GM18951 (cell line): ENCODE data around the gene ERICH3.

Source experiments
- POLR2A ChIP-seq: IDR thresholded peaks from 4 replicates; pipeline ENCODE4 v1.6.1; 2011; ENCODE audit warnings: mild to moderate bottlenecking; ENCODE audit not compliant: insufficient read length, insufficient read depth; ENCODE audit errors: extremely low read depth
- in situ Hi-C: fragments of 300-500 bp; cut with MboI; formaldehyde crosslinking; loops from one replicate; pipeline ENCODE4 v1.12.0; 2022; ENCODE audit warnings: low sequenced_read_pairs, mixed read lengths, inconsistent platforms; ENCODE audit not compliant: unreplicated experiment

ERICH3 gene

DNA sequence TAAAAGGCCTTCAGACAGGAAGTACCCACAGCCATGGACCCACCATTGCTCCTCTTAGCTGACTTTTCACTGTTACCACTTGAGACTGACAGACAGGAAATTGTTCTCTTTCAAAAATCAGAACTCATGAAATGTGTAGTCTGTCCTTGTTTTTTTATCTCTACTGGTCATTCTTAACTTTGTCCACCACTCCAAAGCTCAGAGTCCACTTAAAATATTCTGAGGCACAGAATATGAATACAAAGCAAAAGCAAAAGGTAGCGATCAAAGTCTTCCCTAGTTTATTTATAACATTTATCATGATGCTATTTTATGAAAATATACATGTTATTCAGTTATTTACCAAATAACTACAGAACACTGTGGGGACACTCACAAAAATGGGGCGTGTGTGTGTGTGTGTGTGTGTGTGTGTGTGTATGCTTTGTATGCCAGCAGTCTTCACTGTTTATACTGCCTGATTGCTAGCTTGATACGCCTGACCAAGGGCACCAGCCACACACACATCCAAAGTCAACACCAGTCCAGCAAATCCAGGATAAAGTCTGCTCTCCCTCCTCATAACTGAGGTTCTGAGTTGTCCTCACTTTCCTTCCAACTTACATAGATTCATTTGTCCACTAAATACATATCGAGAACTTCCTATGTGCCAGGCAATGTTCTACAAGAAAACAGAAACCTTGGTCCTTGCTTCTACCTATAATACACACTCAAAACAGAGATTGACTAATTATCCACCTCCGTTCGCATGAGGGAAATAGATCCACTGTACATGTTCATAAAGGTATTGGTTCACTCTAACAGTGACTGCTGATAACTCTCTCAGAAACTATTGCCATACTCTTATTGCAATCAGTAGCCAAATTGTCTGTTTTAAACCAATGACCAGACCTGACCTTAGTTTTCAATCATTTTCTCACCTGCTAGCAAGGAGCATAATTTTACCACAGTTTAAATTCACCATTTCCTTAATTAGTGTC is 79.4 kb downstream of the ERICH3 start:
- TF ChIP-seq POLR2A: no peak
- in situ Hi-C loops: no loop called here

DNA sequence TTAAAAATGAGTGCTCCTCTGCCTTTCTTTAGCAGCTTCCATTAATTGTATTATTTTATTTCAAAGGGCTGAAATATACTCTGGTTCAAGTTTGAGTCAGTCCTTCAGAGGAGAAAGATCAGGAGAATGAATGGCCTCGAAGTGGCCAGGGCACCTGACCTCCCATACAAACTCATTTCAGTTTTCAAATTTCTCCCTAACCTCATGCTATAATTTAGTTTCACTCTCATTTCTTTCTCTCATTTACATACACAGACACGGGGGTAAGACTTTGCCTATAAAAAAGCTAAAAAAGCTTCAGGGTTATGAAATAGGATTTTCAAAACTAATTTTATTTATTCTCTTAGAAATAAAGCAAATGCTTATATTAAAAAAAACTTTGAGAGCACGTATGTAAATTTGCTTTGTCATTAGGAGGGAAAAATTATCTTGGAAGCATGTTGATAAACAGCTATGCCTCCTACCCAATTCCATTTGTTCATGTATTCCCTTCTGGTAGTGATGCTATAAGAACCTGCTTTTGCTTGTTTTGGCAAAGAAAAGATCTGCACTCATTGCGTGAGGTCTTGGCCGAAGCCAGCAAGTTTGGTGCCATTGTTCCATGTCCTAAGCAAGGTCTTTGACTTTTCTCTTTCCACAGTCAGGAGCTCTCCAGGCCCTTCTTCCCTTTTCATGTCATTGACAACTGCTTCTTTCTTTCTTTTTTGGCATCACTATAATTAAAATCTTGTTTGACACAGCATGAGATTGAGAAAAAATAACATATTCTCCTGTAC is 80.8 kb downstream of the ERICH3 start:
- in situ Hi-C loops: no loop called here
- no peak for TF ChIP-seq POLR2A

DNA sequence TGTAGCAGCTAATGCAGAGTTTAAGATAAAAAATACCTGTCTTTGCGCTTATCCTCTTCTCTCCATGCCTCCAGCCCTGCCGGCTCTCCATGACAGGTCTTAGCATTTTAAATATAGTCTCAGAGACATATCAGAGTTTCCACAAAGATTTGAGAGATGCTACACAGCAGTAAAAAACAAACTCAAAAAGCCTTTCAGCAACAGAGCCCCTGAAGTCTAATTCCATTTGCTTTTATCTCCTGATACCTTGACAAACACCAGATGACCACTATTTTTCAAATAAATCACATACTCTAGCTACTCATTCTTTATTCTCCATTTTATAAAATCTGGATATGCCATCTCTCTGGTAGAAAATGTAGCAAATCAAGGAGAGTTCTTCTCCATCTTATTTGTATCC is 81.6 kb downstream of the ERICH3 start:
- in situ Hi-C loops: no loop called here
- TF ChIP-seq POLR2A: no peak

DNA sequence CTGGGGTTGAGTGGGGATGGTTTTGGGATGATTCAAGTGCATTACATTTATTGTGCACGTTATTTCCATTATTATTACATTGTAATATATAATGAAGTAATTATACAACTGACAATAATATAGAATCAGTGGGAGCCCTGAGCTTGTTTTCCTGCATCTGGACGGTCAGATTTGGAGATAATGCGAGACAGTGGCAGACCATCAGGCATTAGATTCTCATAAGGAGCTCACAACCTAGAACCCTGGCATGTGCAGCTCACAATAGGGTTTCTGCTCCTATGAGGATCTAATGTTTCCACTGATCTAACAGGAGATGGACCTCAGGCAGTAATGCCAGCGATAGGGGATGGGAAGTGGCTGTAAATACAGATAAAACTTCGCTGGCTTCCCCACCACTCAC is 83.3 kb downstream of the ERICH3 start:
- in situ Hi-C loops: no loop called here
- no peak for TF ChIP-seq POLR2A

DNA sequence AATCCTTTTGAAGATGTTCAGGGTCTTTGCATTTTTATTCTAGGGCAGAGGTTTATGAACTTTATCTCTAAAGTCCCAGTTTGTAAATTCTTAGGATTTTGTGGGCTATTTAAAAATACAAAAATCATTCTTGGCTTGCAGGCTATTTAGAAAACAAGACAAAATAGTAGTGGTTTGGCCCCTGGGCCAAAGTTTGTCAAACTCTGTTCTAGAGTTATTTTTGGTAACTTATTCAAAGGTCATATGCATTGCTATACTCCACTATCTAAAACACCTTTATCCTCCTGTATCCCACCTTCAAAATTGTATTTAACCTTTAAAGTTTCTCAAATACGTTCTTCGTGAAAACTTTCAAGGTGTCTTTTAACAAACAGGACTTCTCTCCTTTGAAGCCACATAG is 85.7 kb downstream of the ERICH3 start:
- in situ Hi-C loops: no loop called here
- no peak for TF ChIP-seq POLR2A

DNA sequence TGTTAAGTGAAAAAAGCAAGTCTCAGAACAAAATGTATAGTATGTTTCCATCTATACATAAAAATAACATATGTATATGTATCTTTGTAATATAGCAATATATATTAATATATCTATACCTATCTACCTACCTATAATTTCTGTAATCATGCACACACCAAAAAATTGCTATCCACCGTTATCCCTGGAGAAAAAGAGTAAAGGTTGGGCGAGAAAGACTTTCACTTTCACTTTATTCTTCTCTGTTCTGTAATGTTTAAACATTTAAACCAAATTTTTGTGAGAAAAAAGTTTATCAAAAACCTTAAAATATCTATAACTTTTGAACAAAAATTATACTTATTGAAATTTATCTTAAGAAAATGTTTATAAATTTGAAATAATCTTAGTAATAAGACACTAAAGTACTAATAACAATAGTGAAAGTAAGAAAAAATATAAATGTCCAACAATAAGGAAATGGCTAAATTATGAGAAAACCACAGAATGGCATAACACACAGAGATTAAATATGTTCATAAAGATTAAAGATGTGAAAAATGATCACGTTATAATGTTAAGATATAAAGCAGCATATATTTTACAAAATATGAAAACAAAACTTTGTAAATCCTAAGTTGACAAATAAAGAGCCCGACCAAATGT is 87.2 kb downstream of the ERICH3 start:
- in situ Hi-C loops: no loop called here
- TF ChIP-seq POLR2A: no peak

DNA sequence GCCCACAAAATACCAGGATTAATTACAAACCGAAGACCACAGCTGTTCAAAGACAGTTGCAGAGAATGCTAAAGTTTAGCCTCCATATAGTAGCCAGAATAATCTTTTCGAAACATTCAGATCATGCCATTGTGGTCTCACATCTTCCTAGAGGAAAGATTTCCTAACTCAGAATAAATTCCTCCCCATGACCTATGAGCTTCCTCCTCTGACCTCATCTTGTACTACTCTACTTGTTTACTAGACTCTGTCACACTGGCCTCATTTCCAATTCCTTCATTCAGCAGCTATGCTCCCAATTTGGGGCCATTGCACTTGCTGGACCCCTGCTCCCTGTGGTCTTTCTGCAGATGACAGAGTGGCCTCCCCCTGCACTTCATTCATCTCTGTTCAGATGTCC is 89.4 kb downstream of the ERICH3 start:
- no peak for TF ChIP-seq POLR2A

DNA sequence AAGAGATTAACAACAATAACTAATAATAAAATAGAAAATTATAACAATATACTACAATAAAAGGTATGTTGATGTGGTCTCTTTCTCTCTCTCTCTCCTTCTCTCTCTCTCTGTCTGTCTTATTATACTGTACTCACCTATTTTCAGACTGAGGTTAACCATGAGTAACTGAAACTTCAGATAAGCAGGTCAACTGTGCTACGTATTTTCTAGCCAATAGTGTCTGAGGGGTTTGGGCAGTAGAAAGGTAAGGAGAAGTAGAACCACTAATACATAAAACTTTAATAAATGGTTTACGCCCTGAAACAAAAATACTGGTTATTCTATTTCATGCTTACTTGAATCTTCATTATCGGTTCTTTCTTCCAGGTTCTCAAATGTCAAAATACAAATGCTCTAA is 90.2 kb downstream of the ERICH3 start:
- in situ Hi-C loops: no loop called here
- TF ChIP-seq POLR2A: no peak

More for the DNA sequence above, 89.4 kb downstream of the ERICH3 start:
- in situ Hi-C loops: no loop called here

DNA sequence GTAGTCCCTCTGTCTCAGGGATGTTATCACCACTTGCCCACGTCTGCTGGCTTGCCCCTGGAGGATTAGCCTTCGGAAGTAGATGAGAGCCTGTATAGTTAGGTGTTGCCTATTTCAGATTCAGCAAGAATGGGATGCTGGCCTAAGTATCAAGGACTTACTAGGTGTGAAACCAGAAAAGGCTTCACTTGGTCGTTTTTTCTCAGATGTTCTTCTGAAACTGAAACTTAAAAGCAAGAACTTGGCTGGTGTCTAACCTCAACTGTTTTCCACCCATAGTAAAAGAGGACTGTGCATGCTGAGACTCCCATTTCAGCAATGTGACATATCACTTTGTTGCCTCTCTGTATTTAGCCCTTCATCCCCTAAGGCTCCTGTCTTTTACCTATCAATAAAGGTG is 94.2 kb downstream of the ERICH3 start:
- in situ Hi-C loops: no loop called here
- no peak for TF ChIP-seq POLR2A

DNA sequence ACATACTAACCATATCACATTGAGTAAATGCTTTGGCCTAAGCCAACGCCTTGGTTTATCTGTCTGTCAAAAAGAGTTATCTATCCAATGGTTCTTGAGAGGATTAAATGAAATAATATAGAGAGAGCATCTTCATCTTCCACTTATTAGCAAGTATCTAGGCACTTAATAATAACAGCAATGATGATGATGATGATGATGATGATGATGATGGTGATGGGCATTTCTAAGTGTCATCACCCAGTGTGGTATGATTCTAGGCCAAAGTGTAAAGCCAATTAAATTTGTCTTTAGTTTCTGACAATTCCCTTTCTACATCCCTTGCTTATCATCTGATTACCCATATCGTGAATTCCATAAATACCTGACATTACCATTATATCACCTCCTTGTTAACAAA is 95.5 kb downstream of the ERICH3 start:
- TF ChIP-seq POLR2A: no peak
- in situ Hi-C loops: no loop called here

DNA sequence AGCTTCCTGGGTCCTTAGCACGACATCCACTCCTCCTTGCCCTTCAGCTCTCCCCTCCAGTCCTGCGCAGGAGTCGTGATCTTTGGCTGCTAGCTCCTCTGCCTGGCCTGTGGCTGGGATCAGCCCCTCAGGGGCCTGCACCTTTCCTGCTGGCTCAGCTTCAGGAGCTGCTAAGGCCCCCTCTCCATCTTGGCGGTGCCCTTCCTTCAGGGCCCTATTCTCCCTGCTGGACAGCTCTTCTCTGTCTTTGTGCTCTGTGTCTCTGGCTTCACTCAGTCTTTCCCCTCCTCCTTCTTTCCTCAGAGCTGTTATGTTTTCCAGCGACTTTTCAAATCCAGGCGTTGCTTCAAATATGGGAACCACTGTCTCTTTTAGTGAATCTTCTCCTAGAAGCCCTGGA is 101.7 kb downstream of the ERICH3 start:
- in situ Hi-C loops: no loop called here
- no peak for TF ChIP-seq POLR2A

DNA sequence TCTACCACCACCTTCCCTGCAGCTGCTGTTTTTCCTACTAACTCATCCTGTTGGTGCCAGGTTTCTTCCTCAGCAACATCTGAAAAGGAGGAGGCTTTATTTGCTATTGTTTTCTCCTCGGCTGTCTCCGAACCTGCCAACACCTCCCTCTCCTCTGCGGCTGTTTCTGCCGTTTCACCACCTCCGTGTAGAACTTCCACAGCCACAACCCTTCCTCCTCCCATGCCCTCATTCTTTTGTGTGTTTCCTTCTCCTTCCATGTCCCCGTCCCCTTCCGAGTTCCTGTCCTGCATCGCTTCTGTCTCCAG is 102.1 kb downstream of the ERICH3 start:
- TF ChIP-seq POLR2A: no peak
- in situ Hi-C loops: no loop called here

DNA sequence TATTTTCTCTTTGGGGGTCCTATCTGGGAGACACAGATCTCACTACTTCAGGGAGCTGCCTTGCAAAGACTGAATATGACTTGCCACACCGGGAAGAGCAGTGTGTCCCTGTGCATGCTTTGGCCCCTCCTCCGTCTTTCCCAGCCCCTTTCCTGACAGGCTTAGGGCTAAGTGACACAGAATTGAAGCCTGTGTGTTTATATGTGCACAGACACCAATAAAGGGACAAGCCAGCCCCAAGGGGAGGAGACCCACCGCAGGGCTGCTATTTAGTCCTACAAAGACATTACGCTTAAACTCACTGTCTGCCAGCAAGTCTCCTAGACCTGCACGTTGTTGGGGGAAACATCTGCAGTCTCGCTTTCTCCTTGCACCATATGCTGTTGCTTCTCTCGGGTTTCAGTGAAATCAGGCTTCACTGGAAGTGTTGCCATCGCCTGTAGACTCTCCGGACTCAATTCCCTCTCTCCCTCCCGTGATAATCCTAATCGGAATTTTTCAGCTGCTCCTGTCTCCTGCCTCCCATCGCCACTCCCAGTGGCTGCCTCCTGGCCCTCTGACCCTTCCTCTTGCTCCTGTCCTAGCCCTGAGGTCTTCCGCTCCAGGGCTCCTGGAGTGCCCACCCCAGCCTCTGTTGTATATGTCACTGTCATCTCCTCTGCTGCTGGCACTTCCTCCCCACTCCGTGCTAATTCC is 102.6 kb downstream of the ERICH3 start:
- no peak for TF ChIP-seq POLR2A
- in situ Hi-C loops: no loop called here
